Astrocyte of the cerebellum (primary cell): ENCODE data around the gene CCDC158.

Source experiments
- DNase-seq: peaks from one replicate; pipeline ENCODE4 v3.0.0-alpha.2; 2011; ENCODE audit warnings: low read depth
- H3K4me3 ChIP-seq: 2 replicates; pipeline ENCODE4 v1.5.1; 2011; ENCODE audit warnings: mild to moderate bottlenecking, low read depth, low read length, moderate library complexity
- in situ Hi-C: cut with HindIII; loops from 2 replicates; pipeline ENCODE4 v1.10.0; 2017; ENCODE audit warnings: low sequenced_read_pairs
- TF ChIP-seq, protein P1 (sequence below): IDR thresholded peaks from 2 replicates; pipeline ENCODE4 v1.5.1; 2012; ENCODE audit warnings: low read length, low read depth, moderate library complexity, mild to moderate bottlenecking; ENCODE audit errors: missing control alignments

Gene CCDC158

DNA sequence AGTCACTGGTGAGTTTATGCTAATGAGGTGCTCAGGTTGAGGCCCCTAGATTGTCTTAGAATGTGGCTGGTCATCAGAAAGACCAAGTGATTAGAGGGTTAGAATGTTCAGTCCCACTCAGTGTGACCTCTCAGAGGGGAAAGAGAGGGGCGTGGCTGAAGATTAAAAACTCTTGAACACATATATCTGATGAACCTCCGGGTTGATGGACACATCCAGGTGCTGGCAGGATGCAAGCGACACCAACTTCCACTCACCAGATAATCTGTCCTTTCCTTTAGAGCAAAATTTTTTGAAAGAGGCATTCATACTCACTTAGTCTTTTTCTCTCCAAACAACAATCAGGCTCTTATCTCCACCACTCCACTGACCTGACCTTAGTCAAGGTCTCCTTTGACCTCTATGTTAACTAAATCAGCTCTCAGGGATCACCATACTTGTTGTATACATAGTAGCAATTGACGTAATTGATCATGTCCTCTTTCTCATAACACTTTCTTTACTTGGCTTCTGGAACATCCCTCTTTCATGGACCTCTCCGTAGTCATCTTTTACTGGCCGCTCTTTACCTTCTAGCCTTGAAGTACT is 155.2 kb downstream of the CCDC158 start:
- no peak overlapping the region for H3K4me3 ChIP-seq
- TF ChIP-seq, protein P1, sequence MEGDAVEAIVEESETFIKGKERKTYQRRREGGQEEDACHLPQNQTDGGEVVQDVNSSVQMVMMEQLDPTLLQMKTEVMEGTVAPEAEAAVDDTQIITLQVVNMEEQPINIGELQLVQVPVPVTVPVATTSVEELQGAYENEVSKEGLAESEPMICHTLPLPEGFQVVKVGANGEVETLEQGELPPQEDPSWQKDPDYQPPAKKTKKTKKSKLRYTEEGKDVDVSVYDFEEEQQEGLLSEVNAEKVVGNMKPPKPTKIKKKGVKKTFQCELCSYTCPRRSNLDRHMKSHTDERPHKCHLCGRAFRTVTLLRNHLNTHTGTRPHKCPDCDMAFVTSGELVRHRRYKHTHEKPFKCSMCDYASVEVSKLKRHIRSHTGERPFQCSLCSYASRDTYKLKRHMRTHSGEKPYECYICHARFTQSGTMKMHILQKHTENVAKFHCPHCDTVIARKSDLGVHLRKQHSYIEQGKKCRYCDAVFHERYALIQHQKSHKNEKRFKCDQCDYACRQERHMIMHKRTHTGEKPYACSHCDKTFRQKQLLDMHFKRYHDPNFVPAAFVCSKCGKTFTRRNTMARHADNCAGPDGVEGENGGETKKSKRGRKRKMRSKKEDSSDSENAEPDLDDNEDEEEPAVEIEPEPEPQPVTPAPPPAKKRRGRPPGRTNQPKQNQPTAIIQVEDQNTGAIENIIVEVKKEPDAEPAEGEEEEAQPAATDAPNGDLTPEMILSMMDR = no peak
- in situ Hi-C loops = no loop called here
- no peak for DNase-seq
